Measurements from ENCODE around the gene MAP3K20. TPM values are rescaled to one million over a fixed set of nuclear protein-coding genes. Genes with fewer than 3 reads are reported as not detected.
"Not testable (repeated sequence)": the region's sequence is repeated elsewhere in the genome, so short reads cannot be mapped to it uniquely, and the experiment has no call there.

MAP3K20 gene
- total RNA-seq, 1 donor from 2014 or later = 18.0 TPM

DNA sequence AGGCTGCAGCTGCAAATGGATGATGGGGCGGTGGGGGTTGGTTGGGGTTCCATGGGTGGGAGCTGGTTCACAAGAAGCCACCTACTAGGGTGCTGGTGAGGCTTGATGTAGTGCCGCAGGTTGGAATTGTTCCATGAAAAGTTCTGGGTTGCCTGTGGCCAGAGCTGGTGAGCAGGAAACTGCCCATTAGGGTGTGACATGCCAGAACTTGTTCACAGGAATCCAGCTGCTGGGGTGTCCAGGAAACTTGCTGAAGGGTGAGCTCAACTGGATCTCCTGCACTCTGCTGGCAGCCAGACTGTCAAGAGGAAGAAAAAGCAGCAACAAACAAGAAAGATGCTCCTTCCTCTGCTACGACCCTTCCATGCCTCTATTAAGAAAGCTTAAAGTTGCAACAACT is 48.8 kb downstream of the MAP3K20 start:
- no peaks in the 10 kb centered on the region for H3K4me1 ChIP-seq
- H3K4me3 ChIP-seq = no peak overlapping the region
- no peak overlapping the region for H3K27ac ChIP-seq
- H4K20me1 ChIP-seq (ENCODE audit: low read depth) = no peaks in the 10 kb centered on the region
- no peaks in the 10 kb centered on the region for H3K27me3 ChIP-seq
- no peaks in the 10 kb centered on the region for H3K9me3 ChIP-seq (ENCODE audit: low read depth)
- no peaks in the 10 kb centered on the region for H3F3A ChIP-seq (ENCODE audit: low read depth)
- Mint-ChIP-seq H3K36me3 (peaks cover 7% of the 10 kb centered on the region), H3K27ac (no peak overlapping the region), H3K27me3 (ENCODE audit: insufficient read depth, low read depth) (no peaks in the 10 kb centered on the region), H3K4me1 (no peaks in the 10 kb centered on the region), H3K4me3 (no peak overlapping the region), H3K9me3 (no peaks in the 10 kb centered on the region)
- H3K36me3 ChIP-seq = no peaks in the 10 kb centered on the region
- H2AFZ ChIP-seq (replicated peaks) = no peak overlapping the region
- no peak overlapping the region for H3K4me2 ChIP-seq
- no peak overlapping the region for H3K9ac ChIP-seq
- no peaks in the 10 kb centered on the region for H3K79me2 ChIP-seq (ENCODE audit: low read depth)
- no peak for DNase-seq (ENCODE audit: low spot score)
- TF ChIP-seq EZH2phosphoT487 (IDR thresholded peaks at IDR 0.05) = no peak
- TF ChIP-seq, protein P1, sequence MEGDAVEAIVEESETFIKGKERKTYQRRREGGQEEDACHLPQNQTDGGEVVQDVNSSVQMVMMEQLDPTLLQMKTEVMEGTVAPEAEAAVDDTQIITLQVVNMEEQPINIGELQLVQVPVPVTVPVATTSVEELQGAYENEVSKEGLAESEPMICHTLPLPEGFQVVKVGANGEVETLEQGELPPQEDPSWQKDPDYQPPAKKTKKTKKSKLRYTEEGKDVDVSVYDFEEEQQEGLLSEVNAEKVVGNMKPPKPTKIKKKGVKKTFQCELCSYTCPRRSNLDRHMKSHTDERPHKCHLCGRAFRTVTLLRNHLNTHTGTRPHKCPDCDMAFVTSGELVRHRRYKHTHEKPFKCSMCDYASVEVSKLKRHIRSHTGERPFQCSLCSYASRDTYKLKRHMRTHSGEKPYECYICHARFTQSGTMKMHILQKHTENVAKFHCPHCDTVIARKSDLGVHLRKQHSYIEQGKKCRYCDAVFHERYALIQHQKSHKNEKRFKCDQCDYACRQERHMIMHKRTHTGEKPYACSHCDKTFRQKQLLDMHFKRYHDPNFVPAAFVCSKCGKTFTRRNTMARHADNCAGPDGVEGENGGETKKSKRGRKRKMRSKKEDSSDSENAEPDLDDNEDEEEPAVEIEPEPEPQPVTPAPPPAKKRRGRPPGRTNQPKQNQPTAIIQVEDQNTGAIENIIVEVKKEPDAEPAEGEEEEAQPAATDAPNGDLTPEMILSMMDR (IDR thresholded peaks at IDR 0.05) = no peak
- no peak for TF ChIP-seq EZH2 (IDR thresholded peaks at IDR 0.05)

DNA sequence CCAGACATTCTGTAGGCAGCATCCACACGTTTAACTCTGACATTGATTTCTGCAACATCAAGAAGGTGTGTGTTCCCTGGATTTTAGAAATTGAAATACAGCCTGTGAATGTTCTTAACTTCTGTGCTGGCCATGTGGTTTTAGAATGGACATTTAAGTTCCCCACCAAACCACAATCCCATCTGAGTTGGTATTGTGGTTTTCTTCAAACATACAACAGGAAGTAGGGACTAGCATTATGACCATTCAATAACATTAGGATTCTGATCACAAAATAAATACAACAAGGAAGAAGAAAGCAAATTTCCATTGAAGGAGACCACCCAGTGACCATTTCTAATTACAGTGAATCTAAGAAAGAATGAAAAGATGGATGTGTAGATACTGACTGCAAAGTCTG is 51.2 kb downstream of the MAP3K20 start:
- H3K4me1 ChIP-seq = no peaks in the 10 kb centered on the region

DNA sequence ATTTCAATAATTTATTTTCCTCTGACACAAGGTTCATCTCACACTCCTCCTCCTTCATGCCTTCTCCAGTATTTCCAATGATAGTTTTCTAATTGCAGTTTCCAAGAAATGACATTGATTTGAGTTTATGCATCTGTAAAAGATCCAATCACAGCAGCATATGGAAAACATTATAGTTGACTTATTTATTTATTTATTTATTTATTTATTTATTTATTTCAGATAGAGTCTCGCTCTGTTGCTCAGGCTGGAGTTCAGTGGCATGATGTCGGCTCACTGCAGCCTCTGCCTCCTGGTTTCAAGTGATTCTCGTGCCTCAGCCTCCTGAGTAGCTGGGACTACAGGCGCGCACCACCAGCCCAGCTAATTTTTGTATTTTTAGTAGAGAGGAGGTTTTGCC is 52.5 kb downstream of the MAP3K20 start:
- H3K36me3 Mint-ChIP-seq; H3K27me3 Mint-ChIP-seq (ENCODE audit: insufficient read depth, low read depth); H3K4me1 ChIP-seq; H4K20me1 ChIP-seq (ENCODE audit: low read depth); H3K9me3 ChIP-seq (ENCODE audit: low read depth); H2AFZ ChIP-seq (replicated peaks); H3K27ac Mint-ChIP-seq; H3K27ac ChIP-seq; H3K79me2 ChIP-seq (ENCODE audit: low read depth); H3F3A ChIP-seq (ENCODE audit: low read depth); H3K9me3 Mint-ChIP-seq; H3K27me3 ChIP-seq; H3K9ac ChIP-seq; H3K4me3 Mint-ChIP-seq; H3K4me2 ChIP-seq; DNase-seq (ENCODE audit: low spot score); H3K4me3 ChIP-seq; H3K36me3 ChIP-seq: not testable (repeated sequence)
- H3K4me1 Mint-ChIP-seq = peaks cover 20% of the 10 kb centered on the region

More for the DNA sequence above, 51.2 kb downstream of the MAP3K20 start:
- peaks cover 4% of the 10 kb centered on the region for H3K36me3 Mint-ChIP-seq
- H3K4me2 ChIP-seq = no peak overlapping the region
- no peak overlapping the region for H3K9ac ChIP-seq
- no peak overlapping the region for H3K4me3 Mint-ChIP-seq
- H3K4me3 ChIP-seq = no peak overlapping the region
- no peak overlapping the region for H2AFZ ChIP-seq (replicated peaks)
- TF ChIP-seq, protein P1 (IDR thresholded peaks at IDR 0.05) = no peak
- TF ChIP-seq EZH2phosphoT487 (IDR thresholded peaks at IDR 0.05) (no peak), EZH2 (IDR thresholded peaks at IDR 0.05) (no peak)
- no peak overlapping the region for H3K27ac ChIP-seq
- no peaks in the 10 kb centered on the region for H3K79me2 ChIP-seq (ENCODE audit: low read depth)
- H3K27me3 Mint-ChIP-seq (ENCODE audit: insufficient read depth, low read depth) = no peaks in the 10 kb centered on the region
- H3K9me3 ChIP-seq (ENCODE audit: low read depth) = no peaks in the 10 kb centered on the region
- H3F3A ChIP-seq (ENCODE audit: low read depth) = no peaks in the 10 kb centered on the region
- no peaks in the 10 kb centered on the region for H3K9me3 Mint-ChIP-seq
- H3K4me1 Mint-ChIP-seq = peaks cover 13% of the 10 kb centered on the region
- no peaks in the 10 kb centered on the region for H4K20me1 ChIP-seq (ENCODE audit: low read depth)
- no peaks in the 10 kb centered on the region for H3K36me3 ChIP-seq
- H3K27ac Mint-ChIP-seq = no peak overlapping the region
- DNase-seq (ENCODE audit: low spot score) = no peak
- H3K27me3 ChIP-seq = no peaks in the 10 kb centered on the region

DNA sequence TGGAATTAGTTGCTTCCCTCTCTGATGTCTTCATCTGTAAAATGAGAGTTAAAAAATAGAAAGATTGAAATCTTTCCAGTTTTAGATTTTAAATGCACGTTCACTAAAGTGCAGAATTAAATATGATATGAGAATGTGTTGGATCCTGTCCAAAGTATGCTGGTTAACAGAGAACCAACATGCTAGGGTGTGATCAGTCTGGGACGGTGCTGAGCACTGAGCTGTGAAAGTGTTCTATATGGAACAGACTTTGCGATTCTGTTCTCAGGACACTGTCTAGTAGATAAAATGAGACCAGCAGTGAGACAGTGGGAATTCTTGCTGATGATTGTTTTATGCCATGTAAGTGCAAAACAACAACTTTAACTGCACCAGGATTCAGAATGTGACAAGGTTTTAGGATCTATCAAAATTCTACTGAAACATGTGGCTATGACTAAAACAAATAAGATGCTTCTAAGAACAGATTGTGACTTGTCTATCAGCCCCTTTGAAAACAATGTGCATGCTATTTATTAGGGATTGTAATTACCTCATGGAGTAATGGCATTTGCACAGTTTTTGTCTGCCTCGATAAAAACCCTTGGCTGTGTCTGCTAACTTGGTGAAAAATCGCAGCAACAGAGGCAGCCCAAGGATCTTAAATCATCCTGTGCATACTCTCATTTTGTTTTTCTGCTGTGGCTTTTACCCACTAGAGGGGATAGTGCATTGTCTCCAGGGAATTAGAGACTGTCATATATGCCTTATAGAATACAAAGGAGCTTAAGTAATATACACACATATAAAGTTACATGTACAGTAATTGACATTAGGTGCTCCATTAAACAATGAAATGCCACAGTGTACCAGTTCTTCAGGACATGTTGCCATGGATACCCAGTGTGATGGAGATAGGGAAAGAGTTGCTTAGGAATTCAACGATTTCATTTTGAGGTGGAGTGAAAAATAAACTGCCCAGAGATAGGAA is 55.1 kb downstream of the MAP3K20 start:
- no peaks in the 10 kb centered on the region for H4K20me1 ChIP-seq (ENCODE audit: low read depth)
- H3K4me2 ChIP-seq = no peak overlapping the region
- TF ChIP-seq EZH2 (IDR thresholded peaks at IDR 0.05) = no peak
- no peak for TF ChIP-seq EZH2phosphoT487 (IDR thresholded peaks at IDR 0.05)
- TF ChIP-seq, protein P1 (IDR thresholded peaks at IDR 0.05) = no peak
- no peak overlapping the region for H3K27ac Mint-ChIP-seq
- H3K4me3 Mint-ChIP-seq = no peak overlapping the region
- H3K4me1 ChIP-seq = peaks cover 8% of the 10 kb centered on the region
- peaks cover 20% of the 10 kb centered on the region for H3K4me1 Mint-ChIP-seq
- H3K27ac ChIP-seq = no peak overlapping the region
- no peaks in the 10 kb centered on the region for H3K79me2 ChIP-seq (ENCODE audit: low read depth)
- H3K36me3 ChIP-seq = no peaks in the 10 kb centered on the region
- H3K27me3 ChIP-seq = no peaks in the 10 kb centered on the region
- no peak overlapping the region for H3K4me3 ChIP-seq
- H3K9ac ChIP-seq = no peak overlapping the region
- H3K9me3 ChIP-seq (ENCODE audit: low read depth) = no peaks in the 10 kb centered on the region
- H3K9me3 Mint-ChIP-seq = no peaks in the 10 kb centered on the region
- no peak for DNase-seq (ENCODE audit: low spot score)
- no peak overlapping the region for H2AFZ ChIP-seq (replicated peaks)
- H3F3A ChIP-seq (ENCODE audit: low read depth) = no peaks in the 10 kb centered on the region
- H3K27me3 Mint-ChIP-seq (ENCODE audit: insufficient read depth, low read depth) = no peaks in the 10 kb centered on the region
- H3K36me3 Mint-ChIP-seq = peaks cover 5% of the 10 kb centered on the region

All from neural progenitor cell (in vitro differentiated cells).